Measurements from ENCODE around the gene LFNG. TPM values are rescaled to one million over a fixed set of nuclear protein-coding genes. Genes with fewer than 3 reads are reported as not detected.
A peak's percentile ranks its signal among the peaks of the same experiment; 100 is the strongest.

The LFNG gene
- total and polyA plus RNA-seq, 7 experiments from 2014 or later = 1.2 to 246 (median 120) TPM

DNA sequence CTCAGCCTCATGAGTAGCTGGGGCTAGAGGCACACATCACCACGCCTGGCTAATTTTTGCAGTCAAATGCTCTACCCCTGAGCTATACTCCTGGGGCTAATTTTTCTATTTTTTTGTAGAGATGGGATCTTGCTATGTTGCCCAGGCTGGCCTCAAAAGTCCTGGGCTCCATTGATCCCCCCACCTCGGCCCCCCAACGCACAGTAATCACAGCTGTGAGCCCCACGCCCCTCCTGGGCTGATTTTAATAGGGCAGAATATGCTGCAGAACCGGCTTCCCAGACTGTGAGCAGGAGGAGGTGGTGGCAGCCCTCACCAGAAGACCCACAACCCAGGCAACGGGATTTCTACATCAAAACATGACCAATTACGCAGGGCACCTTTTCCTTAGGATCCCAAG lies 20.6 kb downstream of the LFNG start:
- Mint-ChIP-seq H3K9me3 (peaks cover 0 to 3% (median 0%) of the 10 kb centered on the region in 11 donors), H3K36me3 (no peaks in the 10 kb centered on the region), H3K4me1 (peaks cover 0 to 2% (median 0%) of the 10 kb centered on the region in 7 donors), H3K4me3 (no peak overlapping the region), H3K27ac (peak overlapping the region in 2 of 9 donors; percentile 21 to 32), H3K27me3 (no peaks in the 10 kb centered on the region)
- no peaks in the 10 kb centered on the region for H3K4me1 ChIP-seq (ENCODE audit: control insufficient read depth in 2 of 2, insufficient read depth in 2 of 2, low read length in 2 of 2)
- H3K4me3 ChIP-seq (ENCODE audit: low read length) = no peak overlapping the region
- ATAC-seq = no peak
- no peaks in the 10 kb centered on the region for H3K27me3 ChIP-seq (ENCODE audit: control insufficient read depth in 2 of 2, insufficient read depth in 2 of 2, low read length in 2 of 2)
- H3K9me3 ChIP-seq (ENCODE audit: control insufficient read depth in 2 of 3, low read length in 3 of 3) = no peaks in the 10 kb centered on the region
- no peak overlapping the region for H3K27ac ChIP-seq (ENCODE audit: low read depth, low read length)
- peaks cover 0 to 70% (median 8%) of the 10 kb centered on the region in 3 experiments for H3K36me3 ChIP-seq (ENCODE audit: control insufficient read depth in 2 of 3, insufficient read depth in 3 of 3, low read length in 3 of 3)
- no peak for DNase-seq
- intact Hi-C loops (cut with micrococcal nuclease) = no loop called here
- ChIA-PET POLR2A (interaction anchor here (0.6 to 1.5 kb wide), 2 partner anchors 10 to 148 kb away, joined by 3 to 5 read pairs; no protein-coding TSS in a partner anchor), CTCF (no interaction called here)

DNA sequence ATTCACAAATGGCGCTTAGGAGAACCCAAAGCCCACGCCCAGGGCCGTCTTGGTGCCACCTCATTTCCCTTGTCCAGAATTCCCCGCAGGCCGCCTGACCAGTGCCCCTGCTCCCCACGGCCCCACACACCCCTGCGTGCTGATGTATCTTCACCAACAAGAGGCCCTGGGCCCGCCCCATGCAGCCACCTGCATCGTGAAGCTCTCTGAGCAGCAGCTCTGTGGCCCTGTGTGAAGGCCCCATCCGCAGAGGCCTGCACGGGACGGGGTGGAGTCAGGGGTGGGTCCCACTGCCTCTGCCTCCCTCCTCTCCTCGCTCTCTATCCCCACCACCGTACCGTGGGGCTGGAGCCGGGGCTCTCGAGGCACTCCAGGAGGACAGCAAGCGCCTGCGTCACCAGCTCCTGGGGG lies 21.1 kb downstream of the LFNG start:
- H3K36me3 ChIP-seq (ENCODE audit: control insufficient read depth in 2 of 3, insufficient read depth in 3 of 3, low read length in 3 of 3) = peaks cover 0 to 73% (median 8%) of the 10 kb centered on the region in 3 experiments
- Mint-ChIP-seq H3K27me3 (no peaks in the 10 kb centered on the region), H3K36me3 (peaks cover 0 to 1% (median 0%) of the 10 kb centered on the region in 5 donors), H3K4me3 (no peak overlapping the region), H3K9me3 (peaks cover 0 to 3% (median 0%) of the 10 kb centered on the region in 11 donors), H3K27ac (peak overlapping the region in 2 of 9 donors; percentile 3 to 32), H3K4me1 (no peaks in the 10 kb centered on the region)
- H3K27ac ChIP-seq (ENCODE audit: low read depth, low read length) = no peak overlapping the region
- no peaks in the 10 kb centered on the region for H3K4me1 ChIP-seq (ENCODE audit: control insufficient read depth in 2 of 2, insufficient read depth in 2 of 2, low read length in 2 of 2)
- H3K27me3 ChIP-seq (ENCODE audit: control insufficient read depth in 2 of 2, insufficient read depth in 2 of 2, low read length in 2 of 2) = no peaks in the 10 kb centered on the region
- ATAC-seq (peak; percentile 10), DNase-seq (no peak)
- CTCF ChIA-PET = no interaction called here
- POLR2A ChIA-PET = no interaction called here
- intact Hi-C loops (cut with micrococcal nuclease) = no loop called here
- no peak overlapping the region for H3K4me3 ChIP-seq (ENCODE audit: low read length)
- H3K9me3 ChIP-seq (ENCODE audit: control insufficient read depth in 2 of 3, low read length in 3 of 3) = no peaks in the 10 kb centered on the region

DNA sequence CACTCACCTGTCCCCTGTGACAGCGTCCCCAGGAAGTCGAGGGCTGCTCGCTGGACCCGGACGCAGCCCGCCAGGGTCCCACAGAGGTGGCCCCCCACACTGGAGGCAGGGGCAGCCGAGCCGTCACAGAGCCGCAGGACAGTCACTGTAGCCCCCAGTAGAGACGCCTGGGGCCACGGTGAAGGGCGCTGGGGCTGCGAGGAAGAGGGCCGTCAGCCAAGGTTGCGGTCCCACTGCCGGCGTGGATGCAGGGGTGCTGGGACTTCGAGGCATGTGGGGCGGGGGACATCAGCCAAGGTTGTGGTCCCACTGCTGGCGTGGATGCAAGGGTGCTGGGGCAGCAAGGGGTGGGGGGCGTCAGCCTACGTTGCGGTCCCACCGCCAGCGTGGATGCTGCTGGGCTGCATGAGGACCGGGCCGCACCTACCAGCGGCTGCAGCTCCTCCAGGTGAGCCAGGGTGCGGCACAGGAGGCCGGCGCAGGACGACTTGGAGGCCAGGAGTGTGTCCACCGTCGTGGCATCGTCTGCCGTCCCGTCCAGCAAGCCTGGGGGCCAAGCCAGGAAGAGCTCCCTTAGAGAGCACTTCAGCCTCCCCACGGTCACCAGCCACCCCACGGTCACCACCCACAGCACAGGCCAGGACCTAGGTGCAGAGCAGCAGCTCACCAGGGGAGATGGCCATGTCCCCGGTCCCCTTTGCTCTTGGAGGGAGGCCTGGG lies 21.9 kb downstream of the LFNG start:
- peak overlapping the region in 1 of 9 donors; percentile 51 for H3K27ac Mint-ChIP-seq
- Histone ChIP-seq H3K9me3 (ENCODE audit: control insufficient read depth in 2 of 3, low read length in 3 of 3) (no peaks in the 10 kb centered on the region), H3K27ac (ENCODE audit: low read depth, low read length) (no peak overlapping the region), H3K4me3 (ENCODE audit: low read length) (no peak overlapping the region), H3K4me1 (ENCODE audit: control insufficient read depth in 2 of 2, insufficient read depth in 2 of 2, low read length in 2 of 2) (no peaks in the 10 kb centered on the region), H3K36me3 (ENCODE audit: control insufficient read depth in 2 of 3, insufficient read depth in 3 of 3, low read length in 3 of 3) (peaks cover 0 to 80% (median 13%) of the 10 kb centered on the region in 3 experiments), H3K27me3 (ENCODE audit: control insufficient read depth in 2 of 2, insufficient read depth in 2 of 2, low read length in 2 of 2) (no peaks in the 10 kb centered on the region)
- no peaks in the 10 kb centered on the region for H3K27me3 Mint-ChIP-seq
- H3K4me3 Mint-ChIP-seq = no peak overlapping the region
- ChIA-PET POLR2A (interaction anchor here (0.7 kb wide), 1 partner anchor 11 kb away, joined by 3 read pairs; no protein-coding TSS in a partner anchor), CTCF (no interaction called here)
- DNase-seq (no peak), ATAC-seq (no peak)
- H3K9me3 Mint-ChIP-seq = peaks cover 0 to 3% (median 0%) of the 10 kb centered on the region in 11 donors
- H3K36me3 Mint-ChIP-seq = peaks cover 0 to 4% (median 0%) of the 10 kb centered on the region in 5 donors
- intact Hi-C loops (cut with micrococcal nuclease) = no loop called here
- no peaks in the 10 kb centered on the region for H3K4me1 Mint-ChIP-seq

DNA sequence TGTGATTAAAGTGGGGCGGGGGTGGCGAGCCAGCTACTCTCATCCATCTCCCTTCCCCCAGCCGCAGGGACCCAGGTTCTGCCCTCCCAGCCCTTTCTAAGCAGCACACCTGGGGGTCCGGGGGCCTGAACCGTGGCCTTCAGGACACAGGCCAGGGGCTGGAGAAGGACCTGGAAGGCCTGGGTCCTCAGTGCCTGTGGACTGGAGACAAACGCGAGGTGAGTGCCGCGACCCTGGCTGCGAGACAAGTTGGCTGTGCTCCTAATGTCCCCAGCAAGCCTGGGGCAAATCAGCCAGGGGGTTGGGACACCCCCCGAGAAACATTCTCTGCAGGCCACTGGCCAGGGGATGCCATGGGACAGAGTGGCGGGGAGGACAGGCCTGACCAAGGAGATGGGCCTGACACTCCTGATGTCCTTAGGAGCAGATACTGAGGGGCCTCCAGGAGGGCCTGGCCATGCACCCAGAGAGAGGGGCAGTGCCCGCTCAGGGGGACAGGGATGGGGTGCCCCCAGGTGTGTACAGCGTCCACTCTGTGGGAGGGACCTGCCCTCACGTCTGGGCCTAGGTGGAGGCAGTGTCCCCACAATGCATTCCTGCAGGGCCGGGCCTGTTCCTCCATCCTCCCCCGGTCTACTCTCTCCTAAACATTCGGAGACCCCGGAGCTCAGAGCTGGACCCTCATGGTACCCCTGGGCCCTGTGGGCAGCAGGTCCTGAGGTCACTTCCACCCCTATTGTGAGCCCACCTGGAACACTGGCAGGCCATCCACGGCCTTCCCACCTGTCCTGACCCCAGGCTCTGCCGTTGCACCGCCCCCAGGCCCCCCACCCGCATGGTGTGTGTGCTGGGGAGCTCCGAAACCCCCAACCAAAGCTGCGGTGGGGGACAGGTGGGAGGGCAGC lies 22.7 kb downstream of the LFNG start:
- Mint-ChIP-seq H3K36me3 (peaks cover 0 to 7% (median 0%) of the 10 kb centered on the region in 5 donors), H3K27ac (peak overlapping the region in 1 of 9 donors; percentile 51), H3K4me1 (no peaks in the 10 kb centered on the region), H3K9me3 (peaks cover 0 to 3% (median 0%) of the 10 kb centered on the region in 11 donors), H3K4me3 (no peak overlapping the region), H3K27me3 (no peaks in the 10 kb centered on the region)
- CTCF ChIA-PET = no interaction called here
- no peaks in the 10 kb centered on the region for H3K27me3 ChIP-seq (ENCODE audit: control insufficient read depth in 2 of 2, insufficient read depth in 2 of 2, low read length in 2 of 2)
- H3K36me3 ChIP-seq (ENCODE audit: control insufficient read depth in 2 of 3, insufficient read depth in 3 of 3, low read length in 3 of 3) = peaks cover 0 to 86% (median 13%) of the 10 kb centered on the region in 3 experiments
- POLR2A ChIA-PET = interaction anchor here (0.7 to 1.1 kb wide), 2 partner anchors 10 to 18 kb away, joined by 3 to 4 read pairs; no protein-coding TSS in a partner anchor
- H3K4me1 ChIP-seq (ENCODE audit: control insufficient read depth in 2 of 2, insufficient read depth in 2 of 2, low read length in 2 of 2) = no peaks in the 10 kb centered on the region
- no peak overlapping the region for H3K27ac ChIP-seq (ENCODE audit: low read depth, low read length)
- H3K4me3 ChIP-seq (ENCODE audit: low read length) = no peak overlapping the region
- intact Hi-C loops (cut with micrococcal nuclease) = no loop called here
- H3K9me3 ChIP-seq (ENCODE audit: control insufficient read depth in 2 of 3, low read length in 3 of 3) = no peaks in the 10 kb centered on the region
- ATAC-seq (peak; percentile 2), DNase-seq (no peak)

DNA sequence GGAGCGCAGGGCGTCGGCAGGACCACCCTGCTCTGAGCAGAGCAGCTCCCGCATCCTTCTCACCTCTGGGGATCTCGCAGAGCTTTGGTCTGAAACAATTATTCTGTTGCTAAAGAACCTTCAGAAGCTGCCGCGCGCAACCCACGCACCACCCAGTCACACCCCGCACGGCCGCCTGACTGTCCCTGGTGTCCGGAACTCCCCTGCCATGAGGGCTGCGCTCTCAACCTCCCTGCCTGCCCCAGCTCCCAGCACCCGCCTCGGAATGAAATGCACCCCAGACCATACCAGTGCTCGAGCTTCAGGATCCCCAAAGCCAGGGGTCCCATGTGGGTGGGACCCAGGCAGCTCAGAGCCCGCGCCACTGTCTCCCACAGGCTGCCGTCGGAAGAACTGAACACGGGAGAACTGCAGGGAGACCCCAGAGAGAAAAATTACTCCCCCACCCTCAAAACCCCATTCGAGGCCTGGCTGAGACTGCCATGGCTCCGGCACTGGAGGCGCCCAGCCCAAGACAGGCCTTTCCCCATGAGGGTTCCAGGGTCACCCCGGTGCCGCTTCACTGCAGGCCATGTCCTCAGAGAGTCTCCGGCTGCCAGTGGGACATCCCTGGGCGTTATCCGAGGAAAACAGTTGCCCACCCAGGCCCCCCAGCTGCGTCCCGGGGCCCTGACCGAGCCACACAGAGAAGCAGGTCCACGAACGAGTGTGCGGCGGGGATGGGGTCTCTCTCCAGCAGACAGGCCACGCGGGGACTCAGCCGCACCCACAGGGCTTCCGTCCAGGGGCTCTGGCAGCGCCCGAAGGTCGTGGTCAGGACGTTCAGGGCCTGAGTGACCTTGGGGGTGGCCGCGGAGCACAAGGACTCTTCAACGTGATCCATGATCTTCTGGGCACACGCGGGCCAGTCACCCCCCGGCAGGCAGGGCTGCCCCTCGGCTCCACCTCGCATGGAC lies 23.6 kb downstream of the LFNG start:
- H3K27ac Mint-ChIP-seq = peak overlapping the region in 3 of 9 donors; percentile 28 to 45 (median 36)
- H3K36me3 Mint-ChIP-seq = peaks cover 0 to 11% (median 0%) of the 10 kb centered on the region in 5 donors
- Histone ChIP-seq H3K4me3 (ENCODE audit: low read length) (no peak overlapping the region), H3K4me1 (ENCODE audit: control insufficient read depth in 2 of 2, insufficient read depth in 2 of 2, low read length in 2 of 2) (no peaks in the 10 kb centered on the region), H3K27ac (ENCODE audit: low read depth, low read length) (no peak overlapping the region), H3K36me3 (ENCODE audit: control insufficient read depth in 2 of 3, insufficient read depth in 3 of 3, low read length in 3 of 3) (peaks cover 0 to 88% (median 13%) of the 10 kb centered on the region in 3 experiments), H3K27me3 (ENCODE audit: control insufficient read depth in 2 of 2, insufficient read depth in 2 of 2, low read length in 2 of 2) (no peaks in the 10 kb centered on the region), H3K9me3 (ENCODE audit: control insufficient read depth in 2 of 3, low read length in 3 of 3) (no peaks in the 10 kb centered on the region)
- H3K9me3 Mint-ChIP-seq = peaks cover 0 to 2% (median 0%) of the 10 kb centered on the region in 11 donors
- DNase-seq (no peak), ATAC-seq (no peak)
- no peaks in the 10 kb centered on the region for H3K27me3 Mint-ChIP-seq
- peaks cover 0 to 4% (median 0%) of the 10 kb centered on the region in 7 donors for H3K4me1 Mint-ChIP-seq
- POLR2A ChIA-PET = interaction anchor here (0.7 to 1.1 kb wide), 2 partner anchors 19 to 35 kb away, joined by 3 to 4 read pairs; no protein-coding TSS in a partner anchor
- no peak overlapping the region for H3K4me3 Mint-ChIP-seq
- intact Hi-C loops (cut with micrococcal nuclease) = no loop called here
- CTCF ChIA-PET = no interaction called here
